Liver (tissue), 9 donors: ENCODE results near the gene CEACAM18. TPM values are rescaled to one million over a fixed set of nuclear protein-coding genes. Genes with fewer than 3 reads are reported as not detected.

Source experiments
- DNase-seq: peaks from one replicate; pipeline ENCODE4 v3.0.0-alpha.2; 2017; ENCODE audit warnings: low spot score
- H3K27ac ChIP-seq, 2 donors: one replicate each; pipeline ENCODE4 v1.7.0; 2013; ENCODE audit warnings: inconsistent platforms in 2 of 2, low read length in 2 of 2, control low read depth in 1 of 2, low read depth in 1 of 2, mild to moderate bottlenecking in 1 of 2
- H3K27me3 ChIP-seq, 4 donors: one replicate each; pipeline versions ENCODE4 v1.6.1 to v1.7.0; 2013; ENCODE audit warnings: low read length in 3 of 4, inconsistent platforms in 1 of 4, mild to moderate bottlenecking in 1 of 4, moderate library complexity in 1 of 4; ENCODE audit not compliant: control insufficient read depth in 4 of 4, insufficient read depth in 4 of 4
- H3K36me3 ChIP-seq, 4 donors: one replicate each; pipeline versions ENCODE4 v1.6.1 to v1.7.0; 2013; ENCODE audit warnings: low read length in 3 of 4, mild to moderate bottlenecking in 3 of 4, low read depth in 1 of 4, moderate library complexity in 1 of 4; ENCODE audit not compliant: control insufficient read depth in 4 of 4, insufficient read depth in 3 of 4
- H3K4me1 ChIP-seq, 4 donors: one replicate each; pipeline versions ENCODE4 v1.6.1 to v1.7.0; 2013; ENCODE audit warnings: low read length in 3 of 4, mild to moderate bottlenecking in 3 of 4, moderate library complexity in 1 of 4; ENCODE audit not compliant: control insufficient read depth in 4 of 4, insufficient read depth in 4 of 4
- H3K4me3 ChIP-seq, 3 donors: one replicate each; pipeline versions ENCODE4 v1.6.1 to v1.7.0; 2013; ENCODE audit warnings: low read length in 3 of 3, control low read depth in 1 of 3, low read depth in 1 of 3, mild to moderate bottlenecking in 1 of 3
- H3K9ac ChIP-seq, 2 donors: one replicate each; pipeline ENCODE4 v1.7.0; 2013; ENCODE audit warnings: low read length in 2 of 2, mild to moderate bottlenecking in 2 of 2, moderate library complexity in 2 of 2, control low read depth in 1 of 2, low read depth in 1 of 2
- H3K9me3 ChIP-seq, 4 donors: one replicate each; pipeline versions ENCODE4 v1.6.1 to v1.7.0; 2013; ENCODE audit warnings: low read length in 3 of 4; ENCODE audit not compliant: control insufficient read depth in 4 of 4
- ATF3 ChIP-seq: IDR thresholded peaks from 2 replicates; pipeline ENCODE4 v1.6.1; 2016; ENCODE audit warnings: antibody characterized with exemption
- EGR1 ChIP-seq, 2 donors: IDR thresholded peaks; 2 replicates each; pipeline ENCODE4 v1.6.1; 2016 to 2018; ENCODE audit warnings: antibody characterized with exemption in 2 of 2, low read depth in 2 of 2
- FOXA1 ChIP-seq: IDR thresholded peaks from 2 replicates; pipeline ENCODE4 v1.6.1; 2016; ENCODE audit warnings: antibody characterized with exemption
- FOXA2 ChIP-seq: IDR thresholded peaks from 2 replicates; pipeline ENCODE4 v1.6.1; 2016; ENCODE audit warnings: antibody characterized with exemption
- GABPA ChIP-seq, 2 donors: IDR thresholded peaks in 1 of 2; conservative IDR thresholded peaks in 1 of 2; 2 replicates each; pipeline ENCODE4 v1.6.1; 2016; ENCODE audit warnings: antibody characterized with exemption in 2 of 2, mild to moderate bottlenecking in 1 of 2, moderate library complexity in 1 of 2
- HNF4G ChIP-seq: IDR thresholded peaks from 2 replicates; pipeline ENCODE4 v1.6.1; 2016; ENCODE audit warnings: antibody characterized with exemption
- JUND ChIP-seq, 2 donors: IDR thresholded peaks; 2 replicates each; pipeline ENCODE4 v1.6.1; 2016; ENCODE audit warnings: antibody characterized with exemption in 2 of 2
- MAX ChIP-seq: IDR thresholded peaks from 2 replicates; pipeline ENCODE4 v1.6.1; 2016; ENCODE audit warnings: antibody characterized with exemption
- RAD21 ChIP-seq, 2 donors: IDR thresholded peaks; 2 replicates each; pipeline ENCODE4 v1.6.1; 2016; ENCODE audit warnings: antibody characterized with exemption in 2 of 2, mild to moderate bottlenecking in 2 of 2
- REST ChIP-seq: IDR thresholded peaks from 2 replicates; pipeline ENCODE4 v1.6.1; 2016; ENCODE audit warnings: antibody characterized with exemption, mild to moderate bottlenecking
- RXRA ChIP-seq, 2 donors: IDR thresholded peaks; 2 replicates each; pipeline ENCODE4 v1.6.1; 2017 to 2018; ENCODE audit warnings: antibody characterized with exemption in 2 of 2, mild to moderate bottlenecking in 1 of 2
- TAF1 ChIP-seq: conservative IDR thresholded peaks from 2 replicates; pipeline ENCODE4 v1.6.1; 2016; ENCODE audit warnings: antibody characterized with exemption, mild to moderate bottlenecking
- YY1 ChIP-seq: IDR thresholded peaks from 2 replicates; pipeline ENCODE4 v1.6.1; 2016; ENCODE audit warnings: antibody characterized with exemption, mild to moderate bottlenecking
- ZBTB33 ChIP-seq: IDR thresholded peaks from 2 replicates; pipeline ENCODE4 v1.6.1; 2016; ENCODE audit warnings: antibody characterized with exemption
- WGBS: extraction: QIAGEN DNeasy Blood & Tissue Kit; methylation state at CpG from one replicate; pipeline ENCODE4 v1.1.7; 2013; 5-methylcytosine and 5-hydroxymethylcytosine counted together
- polyA plus RNA-seq, 2 donors: library from polyadenylated mRNA; stranded (reverse) in 1 of 2; unstranded in 1 of 2; fragments of 200-250 nt in 1 of 2; fragments of >200 nt in 1 of 2; fragmentation: Nextera tagmentation in 1 of 2; extraction: Ambion mirVana in 1 of 2; gene quantifications; one replicate each; pipeline versions ENCODE4 v1.2.1 to v1.2.3, GENCODE V29; 2013 to 2015
- total RNA-seq, 2 donors: library from RNA; depleted of rRNA; stranded (reverse); fragments of >200 nt; gene quantifications; one replicate each; pipeline ENCODE4 v1.2.3, GENCODE V29; 2014
- donor health status: healthy.
- donor health status: healthy.
- donor health status: healthy.
- donor health status: healthy.
- donor health status: healthy.

Gene CEACAM18
- total and polyA plus RNA-seq, 4 donors, result not detected

- H3K27me3 ChIP-seq, result peaks cover 0 to 5% (median 1%) of the 10 kb centered on the region in 4 donors
- H3K9me3 ChIP-seq, result no peaks in the 10 kb centered on the region
- no peak overlapping the region for H3K9ac ChIP-seq
- WGBS, result 37% methylated on average over 8 of the region's 8 CpGs
- no peak for DNase-seq
- H3K4me3 ChIP-seq, result no peak overlapping the region
- no peaks in the 10 kb centered on the region for H3K4me1 ChIP-seq
- H3K27ac ChIP-seq, result no peak overlapping the region
- H3K36me3 ChIP-seq, result no peaks in the 10 kb centered on the region
- TF ChIP-seq REST (peak; percentile 96), JUND (IDR thresholded peaks at IDR 0.05) (no peak)
Measured at GRCh38 chr19:51480590-51480989, 2.3 kb downstream of the CEACAM18 start.

- H3K36me3 ChIP-seq, result no peaks in the 10 kb centered on the region
- H3K27me3 ChIP-seq, result peaks cover 0 to 7% (median 4%) of the 10 kb centered on the region in 4 donors
- no peak for TF ChIP-seq YY1
- no peak for TF ChIP-seq TAF1
- TF ChIP-seq MAX, result no peak
- no peak for TF ChIP-seq FOXA2
- TF ChIP-seq REST, result no peak
- TF ChIP-seq GABPA (IDR thresholded peaks at IDR 0.05 in 1 of 2, conservative IDR thresholded peaks at IDR 0.05 in 1 of 2), result no peak
- no peak for TF ChIP-seq ZBTB33
- TF ChIP-seq RAD21 (IDR thresholded peaks at IDR 0.05), result no peak
- no peak for TF ChIP-seq ATF3
- no peak for TF ChIP-seq FOXA1
- TF ChIP-seq EGR1 (IDR thresholded peaks at IDR 0.05; ENCODE audit: low read depth in 2 of 2), result no peak
- no peak for TF ChIP-seq JUND (IDR thresholded peaks at IDR 0.05)
- no peak for TF ChIP-seq HNF4G
- TF ChIP-seq RXRA (IDR thresholded peaks at IDR 0.05), result no peak
- H3K27ac ChIP-seq, result no peak overlapping the region
- H3K9me3 ChIP-seq, result no peaks in the 10 kb centered on the region
- H3K4me3 ChIP-seq, result no peak overlapping the region
- WGBS, result 74% methylated on average over 5 of the region's 5 CpGs
- no peak for DNase-seq
- H3K9ac ChIP-seq, result no peak overlapping the region
- H3K4me1 ChIP-seq, result no peaks in the 10 kb centered on the region
Measured at GRCh38 chr19:51485960-51486660, 7.8 kb downstream of the CEACAM18 start.
